Thyroid gland (tissue), 4 donors: ENCODE measurements around the gene SS18L1.

Source experiments
- POLR2A ChIP-seq, 2 donors: fragments of 450-650 bp; IDR thresholded peaks; one replicate each; pipeline ENCODE4 v1.6.1; 2017; ENCODE audit warnings: antibody characterized with exemption in 2 of 2, mild to moderate bottlenecking in 2 of 2, moderate library complexity in 1 of 2
- TF ChIP-seq, protein P1 (sequence below), 6 experiments: fragments of 200-600 bp in 3 of 6; fragments of 450-650 bp in 3 of 6; sonication (generic) in 3 of 6; IDR thresholded peaks; one replicate each; pipeline ENCODE4 v1.5.1; 2016 to 2019; ENCODE audit warnings: antibody characterized with exemption in 6 of 6, mild to moderate bottlenecking in 2 of 6, inconsistent platforms in 1 of 6, moderate library complexity in 1 of 6

DNA sequence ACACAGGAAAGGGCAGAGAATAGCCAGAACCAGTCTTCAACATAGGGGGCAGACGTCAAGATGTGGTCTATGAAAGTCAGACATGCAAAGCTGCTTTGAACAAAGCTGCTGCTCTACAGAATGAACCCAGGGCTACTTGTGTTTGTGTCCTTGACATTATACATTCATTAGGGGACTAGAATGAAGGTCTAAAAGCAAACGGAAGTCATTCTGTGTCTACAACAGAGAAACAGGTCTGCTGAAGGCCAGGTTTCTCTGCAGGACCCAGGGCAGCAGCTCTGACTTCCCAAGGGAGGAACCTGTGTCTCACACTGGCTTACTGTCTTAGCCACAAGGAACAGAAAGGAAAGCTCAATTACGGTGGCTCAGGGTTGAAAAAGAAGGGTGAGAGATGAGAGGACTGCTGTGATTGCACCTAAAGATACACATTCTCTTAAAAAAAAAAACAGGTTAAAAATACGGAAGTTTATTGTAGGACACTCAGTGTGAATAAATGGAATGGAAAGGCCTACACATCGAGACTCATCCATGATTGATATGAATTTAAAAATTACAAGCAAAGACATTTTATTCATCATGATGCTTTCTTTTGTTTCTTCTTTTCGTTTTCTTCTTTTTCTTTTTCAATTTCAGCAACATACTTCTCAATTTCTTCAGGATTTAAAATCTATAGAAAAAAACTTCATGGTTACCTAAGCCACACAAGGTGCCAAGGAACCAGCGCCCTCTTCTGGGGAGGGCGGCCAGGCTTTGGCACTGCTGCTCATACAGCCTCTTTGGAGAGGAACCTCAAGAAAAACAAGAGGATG, 7.1 kb upstream of the SS18L1 start:
- TF ChIP-seq, protein P1, sequence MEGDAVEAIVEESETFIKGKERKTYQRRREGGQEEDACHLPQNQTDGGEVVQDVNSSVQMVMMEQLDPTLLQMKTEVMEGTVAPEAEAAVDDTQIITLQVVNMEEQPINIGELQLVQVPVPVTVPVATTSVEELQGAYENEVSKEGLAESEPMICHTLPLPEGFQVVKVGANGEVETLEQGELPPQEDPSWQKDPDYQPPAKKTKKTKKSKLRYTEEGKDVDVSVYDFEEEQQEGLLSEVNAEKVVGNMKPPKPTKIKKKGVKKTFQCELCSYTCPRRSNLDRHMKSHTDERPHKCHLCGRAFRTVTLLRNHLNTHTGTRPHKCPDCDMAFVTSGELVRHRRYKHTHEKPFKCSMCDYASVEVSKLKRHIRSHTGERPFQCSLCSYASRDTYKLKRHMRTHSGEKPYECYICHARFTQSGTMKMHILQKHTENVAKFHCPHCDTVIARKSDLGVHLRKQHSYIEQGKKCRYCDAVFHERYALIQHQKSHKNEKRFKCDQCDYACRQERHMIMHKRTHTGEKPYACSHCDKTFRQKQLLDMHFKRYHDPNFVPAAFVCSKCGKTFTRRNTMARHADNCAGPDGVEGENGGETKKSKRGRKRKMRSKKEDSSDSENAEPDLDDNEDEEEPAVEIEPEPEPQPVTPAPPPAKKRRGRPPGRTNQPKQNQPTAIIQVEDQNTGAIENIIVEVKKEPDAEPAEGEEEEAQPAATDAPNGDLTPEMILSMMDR (IDR thresholded peaks at IDR 0.05) = peak; percentile 21 to 75 (median 58)
- TF ChIP-seq POLR2A (IDR thresholded peaks at IDR 0.05) = no peak
